Measurements from ENCODE around the gene CRB1.

CRB1 gene

GRCh38 chr1:197342669-197343068 is 74.6 kb downstream of the CRB1 start:
- Histone ChIP-seq H3K4me3 (ENCODE audit: low read depth, low read length) (no peak overlapping the region), H3K27me3 (ENCODE audit: control insufficient read depth, insufficient read depth, low read length) (no peaks in the 10 kb centered on the region), H3K27ac (ENCODE audit: low read depth, low read length) (no peak overlapping the region), H3K4me1 (ENCODE audit: control insufficient read depth, insufficient read depth, low read length) (no peaks in the 10 kb centered on the region; the same call in 1 of the 2 replicates), H3K36me3 (ENCODE audit: control insufficient read depth, insufficient read depth, low read length) (no peaks in the 10 kb centered on the region), H3K9ac (ENCODE audit: low read depth, low read length) (no peak overlapping the region), H3K9me3 (ENCODE audit: control insufficient read depth, insufficient read depth, low read length) (no peaks in the 10 kb centered on the region)

GRCh38 chr1:197343663-197344273 is 75.7 kb downstream of the CRB1 start:
- no peak overlapping the region for H3K4me3 ChIP-seq (ENCODE audit: low read depth, low read length)
- no peaks in the 10 kb centered on the region; the same call in 1 of the 2 replicates for H3K4me1 ChIP-seq (ENCODE audit: control insufficient read depth, insufficient read depth, low read length)
- H3K9ac ChIP-seq (ENCODE audit: low read depth, low read length): no peak overlapping the region
- no peak overlapping the region for H3K27ac ChIP-seq (ENCODE audit: low read depth, low read length)
- H3K27me3 ChIP-seq (ENCODE audit: control insufficient read depth, insufficient read depth, low read length): no peaks in the 10 kb centered on the region
- H3K9me3 ChIP-seq (ENCODE audit: control insufficient read depth, insufficient read depth, low read length): no peaks in the 10 kb centered on the region
- H3K36me3 ChIP-seq (ENCODE audit: control insufficient read depth, insufficient read depth, low read length): no peaks in the 10 kb centered on the region

- no peaks in the 10 kb centered on the region for H3K36me3 ChIP-seq (ENCODE audit: control insufficient read depth, insufficient read depth, low read length)
- H3K4me1 ChIP-seq (ENCODE audit: control insufficient read depth, insufficient read depth, low read length): no peaks in the 10 kb centered on the region
- no peaks in the 10 kb centered on the region for H3K9me3 ChIP-seq (ENCODE audit: control insufficient read depth, insufficient read depth, low read length)
- no peaks in the 10 kb centered on the region for H3K27me3 ChIP-seq (ENCODE audit: control insufficient read depth, insufficient read depth, low read length)
- H3K9ac ChIP-seq (ENCODE audit: low read depth, low read length): no peak overlapping the region
- H3K27ac ChIP-seq (ENCODE audit: low read depth, low read length): no peak overlapping the region
- no peak overlapping the region for H3K4me3 ChIP-seq (ENCODE audit: low read depth, low read length)
Observed at GRCh38 chr1:197351821-197352440, 83.9 kb downstream of the CRB1 start.

- H3K4me1 ChIP-seq (ENCODE audit: control insufficient read depth, insufficient read depth, low read length): no peaks in the 10 kb centered on the region
- H3K27me3 ChIP-seq (ENCODE audit: control insufficient read depth, insufficient read depth, low read length): no peaks in the 10 kb centered on the region
- H3K9me3 ChIP-seq (ENCODE audit: control insufficient read depth, insufficient read depth, low read length): no peaks in the 10 kb centered on the region
- no peaks in the 10 kb centered on the region for H3K36me3 ChIP-seq (ENCODE audit: control insufficient read depth, insufficient read depth, low read length)
- no peak overlapping the region for H3K9ac ChIP-seq (ENCODE audit: low read depth, low read length)
- H3K27ac ChIP-seq (ENCODE audit: low read depth, low read length): no peak overlapping the region
- no peak overlapping the region for H3K4me3 ChIP-seq (ENCODE audit: low read depth, low read length)
Observed at GRCh38 chr1:197355248-197355995, 87.4 kb downstream of the CRB1 start.

GRCh38 chr1:197356723-197357533 is 88.9 kb downstream of the CRB1 start:
- Histone ChIP-seq H3K27me3 (ENCODE audit: control insufficient read depth, insufficient read depth, low read length) (no peaks in the 10 kb centered on the region), H3K4me1 (ENCODE audit: control insufficient read depth, insufficient read depth, low read length) (no peaks in the 10 kb centered on the region), H3K9ac (ENCODE audit: low read depth, low read length) (no peak overlapping the region), H3K9me3 (ENCODE audit: control insufficient read depth, insufficient read depth, low read length) (no peaks in the 10 kb centered on the region), H3K27ac (ENCODE audit: low read depth, low read length) (no peak overlapping the region), H3K36me3 (ENCODE audit: control insufficient read depth, insufficient read depth, low read length) (no peaks in the 10 kb centered on the region), H3K4me3 (ENCODE audit: low read depth, low read length) (no peak overlapping the region)

GRCh38 chr1:197358959-197359358 is 90.9 kb downstream of the CRB1 start:
- H3K4me1 ChIP-seq (ENCODE audit: control insufficient read depth, insufficient read depth, low read length): no peaks in the 10 kb centered on the region
- H3K9ac ChIP-seq (ENCODE audit: low read depth, low read length): no peak overlapping the region
- H3K4me3 ChIP-seq (ENCODE audit: low read depth, low read length): no peak overlapping the region
- no peak overlapping the region for H3K27ac ChIP-seq (ENCODE audit: low read depth, low read length)
- H3K9me3 ChIP-seq (ENCODE audit: control insufficient read depth, insufficient read depth, low read length): no peaks in the 10 kb centered on the region
- H3K27me3 ChIP-seq (ENCODE audit: control insufficient read depth, insufficient read depth, low read length): no peaks in the 10 kb centered on the region
- H3K36me3 ChIP-seq (ENCODE audit: control insufficient read depth, insufficient read depth, low read length): no peaks in the 10 kb centered on the region

GRCh38 chr1:197360068-197360467 is 92.0 kb downstream of the CRB1 start:
- H3K36me3 ChIP-seq (ENCODE audit: control insufficient read depth, insufficient read depth, low read length): no peaks in the 10 kb centered on the region
- no peaks in the 10 kb centered on the region for H3K9me3 ChIP-seq (ENCODE audit: control insufficient read depth, insufficient read depth, low read length)
- no peaks in the 10 kb centered on the region for H3K4me1 ChIP-seq (ENCODE audit: control insufficient read depth, insufficient read depth, low read length)
- H3K4me3 ChIP-seq (ENCODE audit: low read depth, low read length): no peak overlapping the region
- H3K9ac ChIP-seq (ENCODE audit: low read depth, low read length): no peak overlapping the region
- H3K27me3 ChIP-seq (ENCODE audit: control insufficient read depth, insufficient read depth, low read length): no peaks in the 10 kb centered on the region
- H3K27ac ChIP-seq (ENCODE audit: low read depth, low read length): no peak overlapping the region

- Histone ChIP-seq H3K27me3 (ENCODE audit: control insufficient read depth, insufficient read depth, low read length) (no peaks in the 10 kb centered on the region), H3K27ac (ENCODE audit: low read depth, low read length) (no peak overlapping the region), H3K4me3 (ENCODE audit: low read depth, low read length) (no peak overlapping the region), H3K9ac (ENCODE audit: low read depth, low read length) (no peak overlapping the region), H3K9me3 (ENCODE audit: control insufficient read depth, insufficient read depth, low read length) (no peaks in the 10 kb centered on the region), H3K36me3 (ENCODE audit: control insufficient read depth, insufficient read depth, low read length) (no peaks in the 10 kb centered on the region), H3K4me1 (ENCODE audit: control insufficient read depth, insufficient read depth, low read length) (no peaks in the 10 kb centered on the region)
Observed at GRCh38 chr1:197362871-197363270, 94.8 kb downstream of the CRB1 start.

- no peak overlapping the region for H3K9ac ChIP-seq (ENCODE audit: low read depth, low read length)
- no peaks in the 10 kb centered on the region for H3K27me3 ChIP-seq (ENCODE audit: control insufficient read depth, insufficient read depth, low read length)
- no peak overlapping the region for H3K4me3 ChIP-seq (ENCODE audit: low read depth, low read length)
- no peak overlapping the region for H3K27ac ChIP-seq (ENCODE audit: low read depth, low read length)
- H3K9me3 ChIP-seq (ENCODE audit: control insufficient read depth, insufficient read depth, low read length): no peaks in the 10 kb centered on the region
- no peaks in the 10 kb centered on the region for H3K36me3 ChIP-seq (ENCODE audit: control insufficient read depth, insufficient read depth, low read length)
- H3K4me1 ChIP-seq (ENCODE audit: control insufficient read depth, insufficient read depth, low read length): no peaks in the 10 kb centered on the region
Observed at GRCh38 chr1:197363855-197364254, 95.8 kb downstream of the CRB1 start.

GRCh38 chr1:197366996-197367395 is 98.9 kb downstream of the CRB1 start:
- no peaks in the 10 kb centered on the region for H3K9me3 ChIP-seq (ENCODE audit: control insufficient read depth, insufficient read depth, low read length)
- H3K27me3 ChIP-seq (ENCODE audit: control insufficient read depth, insufficient read depth, low read length): no peaks in the 10 kb centered on the region
- H3K4me3 ChIP-seq (ENCODE audit: low read depth, low read length): no peak overlapping the region
- no peaks in the 10 kb centered on the region for H3K36me3 ChIP-seq (ENCODE audit: control insufficient read depth, insufficient read depth, low read length)
- H3K9ac ChIP-seq (ENCODE audit: low read depth, low read length): no peak overlapping the region
- H3K27ac ChIP-seq (ENCODE audit: low read depth, low read length): no peak overlapping the region
- H3K4me1 ChIP-seq (ENCODE audit: control insufficient read depth, insufficient read depth, low read length): no peaks in the 10 kb centered on the region

Data from HUES48 (cell line).